Measurements from ENCODE around the gene CLEC9A.

Gene CLEC9A

DNA sequence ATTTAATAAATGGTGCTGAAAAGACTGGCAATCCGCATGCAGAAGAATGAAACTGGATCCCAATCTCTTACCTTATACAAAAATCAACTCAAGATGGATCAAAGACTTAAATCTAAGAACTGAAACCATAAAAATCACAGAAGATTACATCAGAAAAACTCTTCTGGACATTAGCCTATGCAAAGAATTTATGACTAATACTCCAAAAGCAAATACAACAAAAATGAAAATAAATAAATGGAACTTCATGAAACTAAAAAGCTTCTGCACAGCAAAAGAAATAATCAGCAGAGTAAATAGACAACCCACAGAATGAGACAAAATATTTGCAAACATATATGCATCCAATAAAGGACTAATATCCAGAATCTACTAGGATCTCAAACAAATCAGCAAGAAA is 82.6 kb downstream of the CLEC9A start:
- no peak for DNase-seq

DNA sequence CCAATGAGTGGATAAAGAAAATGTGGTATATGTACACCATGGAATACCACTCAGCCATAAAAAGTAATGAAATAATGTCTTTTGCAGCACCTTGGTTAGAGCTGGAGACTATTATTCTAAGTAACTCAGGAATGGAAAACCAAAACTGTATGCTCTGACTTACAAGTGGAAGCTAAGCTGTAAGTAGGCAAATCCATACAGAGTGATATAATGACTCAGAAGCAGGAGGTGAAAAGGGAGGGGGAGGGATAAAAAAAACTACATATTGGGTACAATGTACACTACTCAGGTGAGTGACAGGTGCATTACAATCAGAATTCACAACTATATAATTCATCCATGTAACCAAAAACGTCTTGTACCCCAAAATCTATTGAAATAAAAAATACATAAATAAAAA is 83.4 kb downstream of the CLEC9A start:
- DNase-seq = no peak

DNA sequence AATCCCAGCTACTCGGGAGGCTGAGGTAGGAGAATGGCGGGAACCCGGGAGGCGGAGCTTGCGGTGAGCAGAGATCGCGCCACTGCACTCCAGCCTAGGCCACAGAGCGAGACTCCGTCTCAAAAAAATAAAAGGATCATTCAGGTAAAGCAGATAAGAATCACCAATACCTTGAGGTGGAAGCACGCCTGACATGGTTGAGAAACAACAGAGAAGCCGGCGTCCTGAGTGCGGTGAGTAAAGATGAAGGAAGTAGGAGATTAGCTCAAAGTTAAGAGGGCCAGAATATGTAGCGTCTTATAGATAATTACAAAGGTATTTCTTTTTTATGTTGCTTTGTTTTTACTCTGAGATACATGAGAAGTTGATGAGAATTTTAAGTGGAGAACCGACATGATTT is 84.8 kb downstream of the CLEC9A start:
- DNase-seq = no peak
